HepG2 (cell line): Measurements from ENCODE around the gene NRL. TPM values are rescaled to one million over a fixed set of nuclear protein-coding genes. Genes with fewer than 3 reads are reported as not detected.
A peak's percentile ranks its signal among the peaks of the same experiment; 100 is the strongest.

Source experiments
- GATAD1 ChIP-seq: IDR thresholded peaks from 2 replicates; pipeline ENCODE4 v1.6.1; 2016; ENCODE audit warnings: missing genetic modification reagents, missing compliant biosample characterization
- GMEB1 ChIP-seq: sonication (generic); formaldehyde crosslinking; IDR thresholded peaks from 2 replicates; pipeline ENCODE4 v1.5.1; 2020; ENCODE audit warnings: missing genetic modification reagents, mild to moderate bottlenecking, borderline replicate concordance
- HDAC2 ChIP-seq: sonication (generic); formaldehyde crosslinking; IDR thresholded peaks from 2 replicates; pipeline ENCODE4 v1.4.0; 2020; ENCODE audit warnings: missing genetic modification reagents
- HMG20B ChIP-seq: conservative IDR thresholded peaks from 2 replicates; pipeline ENCODE4 v1.6.1; 2016; ENCODE audit warnings: missing genetic modification reagents, missing compliant biosample characterization
- MLX ChIP-seq: IDR thresholded peaks from 2 replicates; pipeline ENCODE4 v1.6.1; 2016
- MTF2 ChIP-seq: sonication (generic); formaldehyde crosslinking; IDR thresholded peaks from 2 replicates; pipeline ENCODE4 v1.5.0; 2020; ENCODE audit warnings: missing genetic modification reagents, borderline replicate concordance
- MYNN ChIP-seq: sonication (generic); formaldehyde crosslinking; IDR thresholded peaks from 2 replicates; pipeline ENCODE4 v1.4.0; 2020; ENCODE audit warnings: mild to moderate bottlenecking, low read depth, missing genetic modification reagents
- MZF1 ChIP-seq: sonication (generic); formaldehyde crosslinking; IDR thresholded peaks from 2 replicates; pipeline ENCODE4 v1.8.1; 2023; ENCODE audit warnings: mild to moderate bottlenecking, missing genetic modification reagents, borderline replicate concordance
- PHF8 ChIP-seq: sonication (generic); formaldehyde crosslinking; IDR thresholded peaks from 2 replicates; pipeline ENCODE4 v1.5.0; 2020; ENCODE audit warnings: missing genetic modification reagents
- PRPF4 ChIP-seq: fragments of 200-400 bp; formaldehyde crosslinking; IDR thresholded peaks from 2 replicates; pipeline ENCODE4 v1.6.1; 2016; ENCODE audit warnings: low read length, low read depth; ENCODE audit not compliant: poor library complexity, severe bottlenecking
- RXRB ChIP-seq: IDR thresholded peaks from 2 replicates; pipeline ENCODE4 v1.6.1; 2016; ENCODE audit warnings: borderline replicate concordance, missing genetic modification reagents, missing compliant biosample characterization
- SP2 ChIP-seq: sonication (generic); formaldehyde crosslinking; IDR thresholded peaks from 2 replicates; pipeline ENCODE4 v1.5.1; 2020; ENCODE audit warnings: mild to moderate bottlenecking, missing genetic modification reagents
- TARDBP ChIP-seq: sonication (generic); formaldehyde crosslinking; IDR thresholded peaks from 2 replicates; pipeline ENCODE4 v1.8.0; 2022; ENCODE audit warnings: mild to moderate bottlenecking, missing genetic modification reagents
- U2AF2 ChIP-seq: fragments of 200-400 bp; formaldehyde crosslinking; IDR thresholded peaks from 2 replicates; pipeline ENCODE4 v1.6.1; 2017; ENCODE audit warnings: low read depth, mild to moderate bottlenecking, low read length
- ZBTB3 ChIP-seq: sonication (generic); formaldehyde crosslinking; IDR thresholded peaks from 2 replicates; pipeline ENCODE4 v1.4.0; 2020; ENCODE audit warnings: low read depth, mild to moderate bottlenecking, moderate library complexity, missing genetic modification reagents, borderline replicate concordance
- ZMYM2 ChIP-seq: sonication (generic); formaldehyde crosslinking; IDR thresholded peaks from 2 replicates; pipeline ENCODE4 v1.8.0; 2022; ENCODE audit warnings: mild to moderate bottlenecking, missing genetic modification reagents
- ZMYM4 ChIP-seq: sonication (generic); formaldehyde crosslinking; IDR thresholded peaks from 2 replicates; pipeline ENCODE4 v1.8.1; 2023; ENCODE audit warnings: mild to moderate bottlenecking, missing genetic modification reagents
- ZNF33B ChIP-seq: sonication (generic); formaldehyde crosslinking; IDR thresholded peaks from 2 replicates; pipeline ENCODE4 v1.5.1; 2020; ENCODE audit warnings: mild to moderate bottlenecking, missing genetic modification reagents
- ZNF543 ChIP-seq: sonication (generic); formaldehyde crosslinking; IDR thresholded peaks from 2 replicates; pipeline ENCODE4 v1.4.0; 2020; ENCODE audit warnings: mild to moderate bottlenecking, missing genetic modification reagents
- ZNF556 ChIP-seq: sonication (generic); formaldehyde crosslinking; IDR thresholded peaks from 2 replicates; pipeline ENCODE4 v1.4.0; 2020; ENCODE audit warnings: mild to moderate bottlenecking, missing genetic modification reagents, borderline replicate concordance
- ZNF589 ChIP-seq: sonication (generic); formaldehyde crosslinking; conservative IDR thresholded peaks from 2 replicates; pipeline ENCODE4 v1.8.0; 2022; ENCODE audit warnings: mild to moderate bottlenecking, moderate library complexity, missing genetic modification reagents
- polyA plus RNA-seq, 8 experiments: library from polyadenylated mRNA; depleted of rRNA in 3 of 8; stranded (reverse) in 7 of 8; unstranded in 1 of 8; fragments of >200 nt; fragmentation: Illumina TruSeq in 4 of 8; extraction: Trizol in 4 of 8; gene quantifications; 2 replicates each; pipeline versions ENCODE4 v1.2.1 to v1.2.3, GENCODE V29; 2011 to 2016; ENCODE audit warnings: low read depth in 4 of 8, missing spikeins in 1 of 8, mixed read lengths in 1 of 8; ENCODE audit not compliant: insufficient read depth in 1 of 8
- total RNA-seq, 5 experiments: library from RNA; depleted of rRNA; stranded (reverse); fragments of >200 nt; fragmentation: Illumina TruSeq; extraction: Trizol; gene quantifications; 2 replicates each; pipeline ENCODE4 v1.2.3, GENCODE V29; 2016; ENCODE audit warnings: low read depth in 1 of 5
- TF ChIP-seq, protein P1 (sequence below): sonication (generic); formaldehyde crosslinking; IDR thresholded peaks from 2 replicates; pipeline ENCODE4 v1.8.0; 2022; ENCODE audit warnings: mild to moderate bottlenecking, missing genetic modification reagents
- TF ChIP-seq, protein P2 (sequence below): sonication (generic); formaldehyde crosslinking; IDR thresholded peaks from 2 replicates; pipeline ENCODE4 v1.5.0; 2020; ENCODE audit warnings: missing genetic modification reagents
- TF ChIP-seq, protein P3 (sequence below): IDR thresholded peaks from 2 replicates; pipeline ENCODE4 v1.6.1; 2018; ENCODE audit warnings: missing genetic modification reagents, mild to moderate bottlenecking, missing compliant biosample characterization

The NRL gene
- total and polyA plus RNA-seq, 2 of the 13 experiments (the other 11 are each of a cell fraction or from before 2014, with no cell fraction given) = 2.5 to 4.7 TPM

DNA sequence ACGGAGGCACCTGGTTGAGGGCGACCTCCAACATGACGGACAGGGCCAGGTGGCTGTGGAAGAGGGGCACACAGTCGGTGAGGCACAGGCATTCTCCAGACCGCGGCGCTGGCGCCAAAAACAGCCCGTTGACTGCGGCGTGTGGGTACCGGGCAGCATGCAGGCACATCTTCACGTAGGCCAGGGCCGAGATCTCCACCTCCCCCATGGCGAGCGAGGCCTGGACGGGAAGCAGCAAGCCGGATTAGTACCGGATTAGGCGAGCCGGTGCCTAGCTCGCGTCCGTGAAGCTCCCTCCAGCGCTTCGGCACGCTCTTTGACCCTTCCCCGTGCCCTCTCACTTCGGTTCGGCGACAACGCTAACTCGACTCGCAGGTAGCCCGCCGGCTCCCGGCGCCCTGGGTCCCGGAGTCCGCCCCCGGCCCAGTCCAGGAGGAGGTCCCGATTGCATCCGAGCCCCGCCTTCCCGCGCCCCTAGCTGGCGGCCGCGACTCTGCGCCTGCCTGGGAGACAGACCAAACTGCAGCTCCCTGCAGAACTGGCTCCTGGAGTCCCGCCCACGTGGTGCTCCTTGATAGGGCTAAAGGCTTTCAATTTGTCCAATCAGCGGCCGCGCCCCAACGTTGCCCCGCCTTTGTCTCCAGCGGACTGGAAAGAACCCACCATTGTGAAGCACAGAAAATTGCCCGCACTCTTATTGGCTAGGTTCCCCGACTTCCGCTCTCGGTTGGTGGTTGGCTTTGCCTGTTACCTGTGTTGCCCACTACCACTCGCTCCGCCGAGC lies 26.5 kb upstream of the NRL start, which contains the start of gene EMC9 (continued):
- TF ChIP-seq ZMYM2 (CRISPR knock-in tag) (no peak), ZNF589 (CRISPR knock-in tag) (no peak), HMG20B (peak; percentile 81), MZF1 (CRISPR knock-in tag) (peak; percentile 97), HDAC2 (CRISPR knock-in tag) (0 out of 2 replicates have a peak, but pooled peaks have one; percentile 95), MLX (CRISPR knock-in tag) (peak; percentile 81), TARDBP (CRISPR knock-in tag) (peak; percentile 81), PHF8 (peak; percentile 96), ZNF556 (CRISPR knock-in tag) (peak; percentile 71), U2AF2 (no peak), SP2 (CRISPR knock-in tag) (no peak), GATAD1 (CRISPR knock-in tag) (peak; percentile 90), ZMYM4 (CRISPR knock-in tag) (no peak), MTF2 (CRISPR knock-in tag) (no peak), MYNN (CRISPR knock-in tag) (peak; percentile 69; the same call in 1 of the 2 replicates), PRPF4 (peak; percentile 92), ZNF543 (CRISPR knock-in tag) (peak; percentile 98), ZBTB3 (peak; percentile 94), GMEB1 (CRISPR knock-in tag) (peak; percentile 72), RXRB (peak; percentile 57), ZNF33B (CRISPR knock-in tag) (peak; percentile 66; the same call in 1 of the 2 replicates)
- TF ChIP-seq, protein P1, sequence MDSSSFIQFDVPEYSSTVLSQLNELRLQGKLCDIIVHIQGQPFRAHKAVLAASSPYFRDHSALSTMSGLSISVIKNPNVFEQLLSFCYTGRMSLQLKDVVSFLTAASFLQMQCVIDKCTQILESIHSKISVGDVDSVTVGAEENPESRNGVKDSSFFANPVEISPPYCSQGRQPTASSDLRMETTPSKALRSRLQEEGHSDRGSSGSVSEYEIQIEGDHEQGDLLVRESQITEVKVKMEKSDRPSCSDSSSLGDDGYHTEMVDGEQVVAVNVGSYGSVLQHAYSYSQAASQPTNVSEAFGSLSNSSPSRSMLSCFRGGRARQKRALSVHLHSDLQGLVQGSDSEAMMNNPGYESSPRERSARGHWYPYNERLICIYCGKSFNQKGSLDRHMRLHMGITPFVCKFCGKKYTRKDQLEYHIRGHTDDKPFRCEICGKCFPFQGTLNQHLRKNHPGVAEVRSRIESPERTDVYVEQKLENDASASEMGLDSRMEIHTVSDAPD = peak; percentile 89
- TF ChIP-seq, protein P2, sequence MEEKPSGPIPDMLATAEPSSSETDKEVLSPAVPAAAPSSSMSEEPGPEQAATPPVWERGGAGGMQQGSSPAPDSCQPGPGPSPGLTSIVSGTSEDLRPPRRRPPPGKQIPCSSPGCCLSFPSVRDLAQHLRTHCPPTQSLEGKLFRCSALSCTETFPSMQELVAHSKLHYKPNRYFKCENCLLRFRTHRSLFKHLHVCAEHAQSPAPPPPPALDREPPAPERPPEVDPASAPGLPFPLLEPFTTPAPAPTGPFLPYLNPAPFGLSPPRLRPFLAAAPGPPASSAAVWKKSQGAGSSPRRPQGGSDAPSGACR (CRISPR knock-in tag) = no peak
- TF ChIP-seq, protein P3, sequence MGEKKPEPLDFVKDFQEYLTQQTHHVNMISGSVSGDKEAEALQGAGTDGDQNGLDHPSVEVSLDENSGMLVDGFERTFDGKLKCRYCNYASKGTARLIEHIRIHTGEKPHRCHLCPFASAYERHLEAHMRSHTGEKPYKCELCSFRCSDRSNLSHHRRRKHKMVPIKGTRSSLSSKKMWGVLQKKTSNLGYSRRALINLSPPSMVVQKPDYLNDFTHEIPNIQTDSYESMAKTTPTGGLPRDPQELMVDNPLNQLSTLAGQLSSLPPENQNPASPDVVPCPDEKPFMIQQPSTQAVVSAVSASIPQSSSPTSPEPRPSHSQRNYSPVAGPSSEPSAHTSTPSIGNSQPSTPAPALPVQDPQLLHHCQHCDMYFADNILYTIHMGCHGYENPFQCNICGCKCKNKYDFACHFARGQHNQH (CRISPR knock-in tag) = peak; percentile 97
